Measurements from ENCODE around the gene ZSWIM4. TPM values are rescaled to one million over a fixed set of nuclear protein-coding genes. Genes with fewer than 3 reads are reported as not detected.
"Not testable (repeated sequence)": the region's sequence is repeated elsewhere in the genome, so short reads cannot be mapped to it uniquely, and the experiment has no call there.

The ZSWIM4 gene
- total and polyA plus RNA-seq, 4 donors: 2.9 to 10.5 (median 6.7) TPM

DNA sequence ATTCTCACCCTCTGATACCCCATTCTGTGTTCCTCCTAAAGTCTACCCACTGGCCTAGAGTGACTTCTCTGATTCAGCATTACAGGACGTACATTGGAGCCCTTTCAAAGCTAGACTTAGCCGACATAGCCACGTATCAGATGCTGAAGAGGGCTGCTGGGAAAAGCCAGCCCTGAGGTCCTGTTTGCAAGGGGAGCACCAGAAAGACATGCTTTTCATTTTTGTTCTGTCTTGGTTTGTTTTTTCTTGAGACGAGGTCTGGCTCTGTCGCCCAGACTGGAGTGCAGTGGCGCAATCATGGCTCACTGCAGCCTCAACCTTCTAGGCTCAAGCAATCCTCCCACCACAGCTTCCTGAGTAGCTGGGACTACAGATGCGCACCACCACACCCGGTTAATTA lies 6.3 kb upstream of the ZSWIM4 start:
- H3K27me3 ChIP-seq (ENCODE audit: control insufficient read depth, insufficient read depth, low read length): no peaks in the 10 kb centered on the region
- peaks cover 16% of the 10 kb centered on the region for H3K4me1 ChIP-seq (ENCODE audit: control insufficient read depth, insufficient read depth, low read length)
- no peak for DNase-seq (ENCODE audit: low read depth in 4 of 6, low spot score in 6 of 6)
- peak overlapping the region; percentile 15 for H3K27ac ChIP-seq (ENCODE audit: low read depth, low read length)
- no peaks in the 10 kb centered on the region for H3K36me3 ChIP-seq (ENCODE audit: control insufficient read depth, insufficient read depth, low read length)
- no peak overlapping the region for H3K4me3 ChIP-seq (ENCODE audit: low read depth, low read length)
- WGBS (ENCODE audit: insufficient coverage): 45% methylated on average over 4 of the region's 8 CpGs
- no peaks in the 10 kb centered on the region for H3K9me3 ChIP-seq (ENCODE audit: control insufficient read depth, insufficient read depth, low read length)

DNA sequence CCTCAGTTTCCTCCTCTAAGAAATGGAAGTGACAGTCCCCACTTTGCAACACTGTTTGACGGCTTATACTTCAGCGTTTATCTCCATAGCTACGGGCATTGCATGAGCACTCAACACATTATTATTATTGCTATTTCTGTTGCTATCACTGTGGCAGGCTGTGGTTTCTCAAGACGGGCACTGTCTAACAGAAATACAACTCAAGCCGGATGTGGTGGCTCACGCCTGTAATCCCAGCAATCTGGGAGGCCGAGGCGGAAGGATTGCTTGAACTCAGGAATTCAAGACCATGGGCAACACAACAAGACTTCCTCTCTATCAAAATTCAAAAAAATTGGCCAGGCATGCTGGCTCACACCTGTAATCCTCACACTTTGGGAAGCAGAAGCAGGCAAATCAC lies 4.9 kb upstream of the ZSWIM4 start:
- no peak overlapping the region for H3K4me3 ChIP-seq (ENCODE audit: low read depth, low read length)
- H3K9me3 ChIP-seq (ENCODE audit: control insufficient read depth, insufficient read depth, low read length): no peaks in the 10 kb centered on the region
- H3K4me1 ChIP-seq (ENCODE audit: control insufficient read depth, insufficient read depth, low read length): peaks cover 15% of the 10 kb centered on the region
- no peaks in the 10 kb centered on the region for H3K27me3 ChIP-seq (ENCODE audit: control insufficient read depth, insufficient read depth, low read length)
- H3K36me3 ChIP-seq (ENCODE audit: control insufficient read depth, insufficient read depth, low read length): no peaks in the 10 kb centered on the region
- DNase-seq (ENCODE audit: low read depth in 4 of 6, low spot score in 6 of 6): no peak
- no peak overlapping the region for H3K27ac ChIP-seq (ENCODE audit: low read depth, low read length)
- WGBS (ENCODE audit: insufficient coverage): 83% methylated on average over 8 of the region's 8 CpGs

DNA sequence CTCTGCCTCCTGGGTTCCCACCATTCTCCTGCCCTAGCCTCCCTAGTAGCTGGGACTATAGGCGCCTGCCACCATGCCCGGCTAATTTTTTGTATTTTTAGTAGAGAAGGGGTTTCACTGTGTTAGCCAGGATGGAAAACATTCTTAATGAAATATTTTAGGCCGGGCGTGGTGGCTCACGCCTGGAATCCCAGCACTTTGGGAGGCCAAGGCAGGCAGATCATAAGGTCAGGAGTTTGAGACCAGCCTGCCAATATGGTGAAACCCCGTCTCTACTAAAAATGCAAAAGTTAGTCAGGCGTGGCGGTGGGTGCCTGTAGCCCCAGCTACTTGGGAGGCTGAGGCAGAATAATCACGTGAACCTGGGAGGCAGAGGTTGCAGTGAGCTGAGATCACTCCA lies 1.9 kb upstream of the ZSWIM4 start:
- H3K4me1 ChIP-seq (ENCODE audit: control insufficient read depth, insufficient read depth, low read length): peaks cover 25% of the 10 kb centered on the region
- WGBS (ENCODE audit: insufficient coverage): 93% methylated on average over 4 of the region's 9 CpGs

DNA sequence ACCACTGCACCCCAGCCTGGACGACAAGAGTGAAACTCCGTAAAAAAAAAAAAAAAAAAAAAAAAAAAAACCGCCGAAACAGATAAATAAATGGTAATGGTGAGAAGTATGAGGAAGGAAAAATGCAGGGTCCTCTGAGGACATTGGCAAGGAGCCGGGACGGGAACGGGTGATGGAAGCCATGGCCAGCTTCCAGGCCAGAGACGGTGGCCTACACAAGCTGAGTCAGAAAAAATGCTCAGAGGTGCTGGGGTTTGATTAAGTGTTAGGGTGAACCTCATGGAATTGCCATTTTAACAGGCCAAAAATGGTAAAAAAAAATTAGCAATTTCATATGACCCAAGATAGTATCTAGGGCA lies 866 bp upstream of the ZSWIM4 start:
- peak overlapping the region; percentile 73 for H3K27ac ChIP-seq (ENCODE audit: low read depth, low read length)
- H3K4me1 ChIP-seq (ENCODE audit: control insufficient read depth, insufficient read depth, low read length): peaks cover 25% of the 10 kb centered on the region
- peak overlapping the region; percentile 75 for H3K4me3 ChIP-seq (ENCODE audit: low read depth, low read length)
- no peaks in the 10 kb centered on the region for H3K27me3 ChIP-seq (ENCODE audit: control insufficient read depth, insufficient read depth, low read length)
- peaks cover 3% of the 10 kb centered on the region for H3K36me3 ChIP-seq (ENCODE audit: control insufficient read depth, insufficient read depth, low read length)
- peak in 2 of 6 donors; percentile 68 to 84 for DNase-seq (ENCODE audit: low read depth in 4 of 6, low spot score in 6 of 6)
- WGBS (ENCODE audit: insufficient coverage): 5% methylated on average over 3 of the region's 8 CpGs
- H3K9me3 ChIP-seq (ENCODE audit: control insufficient read depth, insufficient read depth, low read length): no peaks in the 10 kb centered on the region

More for the DNA sequence above, 1.9 kb upstream of the ZSWIM4 start:
- H3K36me3 ChIP-seq (ENCODE audit: control insufficient read depth, insufficient read depth, low read length); H3K27ac ChIP-seq (ENCODE audit: low read depth, low read length); H3K27me3 ChIP-seq (ENCODE audit: control insufficient read depth, insufficient read depth, low read length); H3K4me3 ChIP-seq (ENCODE audit: low read depth, low read length); H3K9me3 ChIP-seq (ENCODE audit: control insufficient read depth, insufficient read depth, low read length); DNase-seq (ENCODE audit: low read depth in 4 of 6, low spot score in 6 of 6): not testable (repeated sequence)

DNA sequence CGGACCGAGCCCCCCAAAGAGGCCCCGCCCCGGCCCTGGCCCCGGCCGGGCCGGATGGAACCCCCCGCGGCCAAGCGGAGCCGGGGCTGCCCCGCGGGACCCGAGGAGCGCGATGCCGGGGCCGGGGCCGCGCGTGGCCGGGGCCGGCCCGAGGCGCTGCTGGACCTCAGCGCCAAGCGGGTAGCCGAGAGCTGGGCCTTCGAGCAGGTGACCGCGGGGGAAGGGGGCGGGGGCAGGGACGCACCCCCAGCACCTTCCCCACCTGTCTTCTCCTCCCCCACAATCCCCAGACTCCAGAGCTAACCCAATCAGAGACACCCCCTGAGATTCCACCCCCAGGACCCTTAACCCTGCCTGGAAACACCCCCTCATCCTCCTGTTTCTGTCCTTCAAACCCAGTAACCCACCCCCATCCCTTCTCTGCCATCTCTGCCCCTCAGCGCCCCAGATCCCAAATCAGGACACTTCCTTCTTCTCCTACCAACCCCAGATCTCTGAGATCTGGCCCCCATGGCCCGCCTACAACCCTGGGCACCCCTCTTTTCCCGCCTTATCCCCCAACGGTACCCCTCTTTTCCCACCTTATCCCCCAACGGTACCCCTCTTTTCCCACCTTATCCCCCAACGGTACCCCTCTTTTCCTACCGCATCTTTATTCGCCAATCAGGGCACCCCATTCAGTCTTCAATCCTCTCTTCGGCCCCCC lies 505 bp downstream of the ZSWIM4 start:
- Histone ChIP-seq H3K4me3 (ENCODE audit: low read depth, low read length) (peak overlapping the region; percentile 75), H3K9me3 (ENCODE audit: control insufficient read depth, insufficient read depth, low read length) (no peaks in the 10 kb centered on the region), H3K36me3 (ENCODE audit: control insufficient read depth, insufficient read depth, low read length) (peaks cover 15% of the 10 kb centered on the region), H3K27ac (ENCODE audit: low read depth, low read length) (no peak overlapping the region), H3K4me1 (ENCODE audit: control insufficient read depth, insufficient read depth, low read length) (peaks cover 25% of the 10 kb centered on the region), H3K27me3 (ENCODE audit: control insufficient read depth, insufficient read depth, low read length) (no peaks in the 10 kb centered on the region)
- WGBS (ENCODE audit: insufficient coverage): under 1% methylated on average over 42 of the region's 42 CpGs
- peak in 2 of 6 donors; percentile 39 to 64 for DNase-seq (ENCODE audit: low read depth in 4 of 6, low spot score in 6 of 6)

DNA sequence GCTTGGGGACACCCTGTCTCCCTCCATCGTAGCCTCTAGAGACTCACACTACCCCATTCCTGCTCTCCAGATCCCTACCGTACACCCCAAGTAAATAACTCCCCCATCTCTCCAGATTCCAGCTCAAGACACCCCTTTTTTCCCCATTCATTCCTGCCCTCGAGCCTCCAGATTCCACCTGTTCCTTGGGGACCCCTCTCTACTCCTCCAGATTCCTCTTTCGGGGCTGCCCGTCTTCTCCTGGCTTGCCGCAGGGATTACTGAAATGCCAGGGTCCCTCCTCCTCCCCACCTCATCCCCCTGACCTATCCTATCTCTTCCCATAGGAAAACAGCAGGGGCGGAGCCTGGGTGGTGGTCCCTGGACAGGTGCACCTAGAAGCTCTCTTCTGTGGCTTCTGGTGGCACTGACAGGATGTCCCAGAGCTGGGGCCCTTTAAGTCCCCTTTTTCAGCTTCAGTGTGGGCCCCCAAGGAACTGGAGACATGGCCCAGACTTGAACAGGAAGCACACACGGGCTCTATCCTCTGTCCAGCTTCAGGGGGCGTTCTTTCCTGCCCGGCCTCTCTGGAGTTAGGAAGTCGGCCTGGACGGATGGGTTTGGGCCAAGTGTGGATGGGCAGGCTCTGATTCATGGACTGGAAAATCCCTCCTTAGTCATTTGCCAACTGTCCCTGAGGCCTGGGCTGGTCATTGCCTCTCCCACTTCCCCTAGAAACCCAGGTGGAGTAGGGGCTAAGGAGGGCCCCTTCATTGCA lies 1.2 kb downstream of the ZSWIM4 start:
- Histone ChIP-seq H3K36me3 (ENCODE audit: control insufficient read depth, insufficient read depth, low read length) (peaks cover 21% of the 10 kb centered on the region), H3K4me3 (ENCODE audit: low read depth, low read length) (peak overlapping the region; percentile 75), H3K27me3 (ENCODE audit: control insufficient read depth, insufficient read depth, low read length) (no peaks in the 10 kb centered on the region), H3K4me1 (ENCODE audit: control insufficient read depth, insufficient read depth, low read length) (peaks cover 25% of the 10 kb centered on the region), H3K27ac (ENCODE audit: low read depth, low read length) (no peak overlapping the region), H3K9me3 (ENCODE audit: control insufficient read depth, insufficient read depth, low read length) (no peaks in the 10 kb centered on the region)
- peak in 2 of 6 donors; percentile 23 to 49 for DNase-seq (ENCODE audit: low read depth in 4 of 6, low spot score in 6 of 6)
- WGBS (ENCODE audit: insufficient coverage): 10% methylated on average over 12 of the region's 12 CpGs

DNA sequence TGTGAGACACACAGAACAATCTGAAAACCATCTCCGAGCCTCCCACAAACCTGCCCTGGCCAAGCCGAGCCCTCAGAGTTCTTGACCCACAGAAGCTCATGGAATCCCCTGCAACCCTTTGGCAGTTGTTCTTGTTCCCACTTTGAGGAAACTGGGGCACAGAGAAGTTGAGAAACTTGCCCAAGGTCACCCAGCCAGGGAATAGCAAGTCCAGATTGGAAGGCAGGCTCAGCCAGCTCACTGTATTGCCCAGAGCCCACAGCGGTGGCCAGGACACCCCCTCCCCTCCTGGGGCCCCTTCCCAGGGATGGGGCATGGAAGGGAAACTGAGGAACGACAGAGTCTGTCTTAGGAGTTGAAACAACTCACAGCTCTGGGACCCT lies 1.8 kb downstream of the ZSWIM4 start:
- no peak overlapping the region for H3K4me3 ChIP-seq (ENCODE audit: low read depth, low read length)
- H3K27me3 ChIP-seq (ENCODE audit: control insufficient read depth, insufficient read depth, low read length): no peaks in the 10 kb centered on the region
- no peaks in the 10 kb centered on the region for H3K9me3 ChIP-seq (ENCODE audit: control insufficient read depth, insufficient read depth, low read length)
- H3K4me1 ChIP-seq (ENCODE audit: control insufficient read depth, insufficient read depth, low read length): peaks cover 25% of the 10 kb centered on the region
- peaks cover 23% of the 10 kb centered on the region for H3K36me3 ChIP-seq (ENCODE audit: control insufficient read depth, insufficient read depth, low read length)
- DNase-seq (ENCODE audit: low read depth in 4 of 6, low spot score in 6 of 6): no peak
- 63% methylated on average over 3 of the region's 4 CpGs for WGBS (ENCODE audit: insufficient coverage)
- no peak overlapping the region for H3K27ac ChIP-seq (ENCODE audit: low read depth, low read length)

DNA sequence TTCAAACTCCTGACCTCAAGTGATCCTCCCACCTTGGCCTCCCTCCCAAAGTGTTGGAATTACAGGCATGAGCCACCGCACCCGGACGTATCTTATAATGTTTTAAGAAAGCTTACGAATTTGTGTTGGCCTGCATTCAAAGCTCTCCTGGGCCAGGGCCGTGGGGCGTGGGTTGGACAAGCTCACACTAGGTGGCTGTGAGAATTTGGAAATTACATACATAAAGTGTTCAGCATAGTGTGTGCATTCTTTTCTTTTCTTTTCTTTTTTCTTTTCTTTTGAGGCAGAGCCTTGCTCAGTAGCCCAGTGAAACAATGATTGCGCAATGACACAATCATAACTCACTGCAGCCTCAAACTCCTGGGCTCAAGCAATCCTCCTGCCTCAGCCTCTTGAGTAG lies 2.6 kb downstream of the ZSWIM4 start:
- H3K36me3 ChIP-seq (ENCODE audit: control insufficient read depth, insufficient read depth, low read length): peaks cover 28% of the 10 kb centered on the region
- no peaks in the 10 kb centered on the region for H3K27me3 ChIP-seq (ENCODE audit: control insufficient read depth, insufficient read depth, low read length)
- peaks cover 25% of the 10 kb centered on the region for H3K4me1 ChIP-seq (ENCODE audit: control insufficient read depth, insufficient read depth, low read length)
- no peaks in the 10 kb centered on the region for H3K9me3 ChIP-seq (ENCODE audit: control insufficient read depth, insufficient read depth, low read length)
- no peak overlapping the region for H3K4me3 ChIP-seq (ENCODE audit: low read depth, low read length)
- H3K27ac ChIP-seq (ENCODE audit: low read depth, low read length): no peak overlapping the region
- 100% methylated on average over 1 of the region's 7 CpGs for WGBS (ENCODE audit: insufficient coverage)
- peak in 1 of 6 donors; percentile 28 for DNase-seq (ENCODE audit: low read depth in 4 of 6, low spot score in 6 of 6)

DNA sequence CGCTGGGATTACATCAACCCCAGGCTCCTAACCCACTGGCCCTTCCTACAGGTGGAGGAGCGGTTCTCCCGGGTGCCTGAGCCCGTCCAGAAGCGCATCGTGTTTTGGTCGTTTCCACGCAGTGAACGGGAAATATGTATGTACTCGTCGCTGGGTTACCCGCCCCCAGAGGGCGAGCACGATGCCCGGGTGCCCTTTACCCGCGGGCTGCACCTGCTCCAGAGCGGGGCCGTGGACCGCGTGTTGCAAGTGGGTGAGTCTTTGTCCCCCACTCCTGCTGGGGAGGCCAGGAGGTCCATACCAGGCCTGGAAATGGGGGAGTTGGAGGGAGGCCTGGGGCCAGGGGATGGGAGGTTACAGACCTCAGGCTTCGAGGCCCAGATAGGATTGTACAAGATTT lies 4.4 kb downstream of the ZSWIM4 start:
- Histone ChIP-seq H3K27ac (ENCODE audit: low read depth, low read length) (no peak overlapping the region), H3K4me3 (ENCODE audit: low read depth, low read length) (no peak overlapping the region), H3K4me1 (ENCODE audit: control insufficient read depth, insufficient read depth, low read length) (peaks cover 19% of the 10 kb centered on the region), H3K27me3 (ENCODE audit: control insufficient read depth, insufficient read depth, low read length) (no peaks in the 10 kb centered on the region), H3K36me3 (ENCODE audit: control insufficient read depth, insufficient read depth, low read length) (peaks cover 35% of the 10 kb centered on the region), H3K9me3 (ENCODE audit: control insufficient read depth, insufficient read depth, low read length) (no peaks in the 10 kb centered on the region)
- WGBS (ENCODE audit: insufficient coverage): over 99% methylated on average over 20 of the region's 22 CpGs
- no peak for DNase-seq (ENCODE audit: low read depth in 4 of 6, low spot score in 6 of 6)

DNA sequence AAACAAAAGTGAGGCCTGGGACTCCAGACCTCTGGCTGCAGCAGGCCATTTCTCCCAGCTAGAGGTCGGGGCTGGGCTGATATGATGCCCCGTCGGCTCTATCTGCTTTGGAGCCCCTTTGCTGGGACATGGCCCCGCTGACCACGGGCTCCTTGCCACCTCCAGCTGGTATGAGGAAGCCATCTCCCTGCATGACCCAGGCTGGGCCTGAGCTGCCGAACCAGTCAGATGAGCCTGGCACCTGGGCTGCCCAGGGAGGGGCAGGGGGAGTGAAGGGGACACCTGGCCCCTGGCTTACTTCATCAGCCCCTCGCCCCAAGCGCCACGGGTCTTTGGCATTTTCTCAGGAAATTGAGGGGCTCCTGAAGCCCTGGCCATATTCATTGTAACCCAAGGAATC lies 7.8 kb downstream of the ZSWIM4 start:
- Histone ChIP-seq H3K4me3 (ENCODE audit: low read depth, low read length) (no peak overlapping the region), H3K4me1 (ENCODE audit: control insufficient read depth, insufficient read depth, low read length) (no peaks in the 10 kb centered on the region), H3K36me3 (ENCODE audit: control insufficient read depth, insufficient read depth, low read length) (peaks cover 67% of the 10 kb centered on the region), H3K27me3 (ENCODE audit: control insufficient read depth, insufficient read depth, low read length) (no peaks in the 10 kb centered on the region), H3K27ac (ENCODE audit: low read depth, low read length) (no peak overlapping the region), H3K9me3 (ENCODE audit: control insufficient read depth, insufficient read depth, low read length) (no peaks in the 10 kb centered on the region)
- DNase-seq (ENCODE audit: low read depth in 4 of 6, low spot score in 6 of 6): no peak
- WGBS (ENCODE audit: insufficient coverage): 91% methylated on average over 5 of the region's 9 CpGs
